H1 (cell line): ENCODE measurements around the gene CEP83. TPM values are rescaled to one million over a fixed set of nuclear protein-coding genes. Genes with fewer than 3 reads are reported as not detected.

Experiments
- CTCF ChIA-PET: fragments of 300-600 bp; sonication (Branson Sonifier 250); formaldehyde crosslinking; loops from one replicate; lab custom pipeline; 2021; ENCODE audit not compliant: partially characterized antibody; lab: Charles Lee
- POLR2A ChIA-PET: fragments of 300-600 bp; sonication (Branson Sonifier 250); formaldehyde crosslinking; loops from one replicate; lab custom pipeline; 2021; ENCODE audit warnings: inconsistent platforms; ENCODE audit not compliant: partially characterized antibody; lab: Charles Lee
- DNase-seq, 2 experiments: peaks; one replicate each; pipeline versions ENCODE4 v3.0.0 to v3.0.0-alpha.2; 2010 to 2022; ENCODE audit warnings: low spot score in 2 of 2, low read depth in 1 of 2, mixed read lengths in 1 of 2
- FAIRE-seq: peaks from 2 replicates; lab custom pipeline; 2011; peaks lifted over from hg19 to GRCh38; lab: Jason Lieb, UNC
- H2AFZ ChIP-seq: 2 replicates; pipeline ENCODE4 v1.8.1; 2012; ENCODE audit warnings: low read length, inconsistent platforms
- H2AK5ac ChIP-seq: 2 replicates; pipeline ENCODE4 v1.6.1; 2013; ENCODE audit warnings: low read depth, low read length
- H2BK120ac ChIP-seq: replicated peaks from 2 replicates; pipeline ENCODE3; 2013; ENCODE audit warnings: low read depth, low read length, inconsistent platforms
- H2BK12ac ChIP-seq: 2 replicates; pipeline ENCODE4 v1.6.1; 2013; ENCODE audit warnings: low read depth, low read length
- H2BK15ac ChIP-seq: 2 replicates; pipeline ENCODE4 v1.6.1; 2013; ENCODE audit warnings: low read length
- H2BK20ac ChIP-seq: 2 replicates; pipeline ENCODE4 v1.6.1; 2013; ENCODE audit warnings: low read length
- H2BK5ac ChIP-seq: 2 replicates; pipeline ENCODE4 v1.6.1; 2013; ENCODE audit warnings: low read depth, low read length
- H3K14ac ChIP-seq: 2 replicates; pipeline ENCODE4 v1.6.1; 2013; ENCODE audit warnings: inconsistent platforms; ENCODE audit not compliant: insufficient read length
- H3K18ac ChIP-seq: 2 replicates; pipeline ENCODE4 v1.6.1; 2013; ENCODE audit warnings: low read length; ENCODE audit errors: extremely low read depth
- H3K23ac ChIP-seq: 2 replicates; pipeline ENCODE4 v1.6.1; 2013; ENCODE audit warnings: inconsistent platforms; ENCODE audit not compliant: insufficient read length
- H3K23me2 ChIP-seq: 2 replicates; pipeline ENCODE4 v1.6.1; 2013; ENCODE audit warnings: low read depth, low read length
- H3K27ac ChIP-seq: 2 replicates; pipeline ENCODE4 v1.6.1; 2011; ENCODE audit warnings: low read depth, low read length, inconsistent platforms
- H3K27me3 ChIP-seq, 4 experiments: replicated peaks in 1 of 4; 1 replicate in 1 of 4; 2 replicates in 3 of 4; pipeline versions ENCODE4 v1.6.1 to v1.8.1; 2011 to 2013; ENCODE audit warnings: low read length in 3 of 4, mild to moderate bottlenecking in 3 of 4, inconsistent platforms in 2 of 4, mixed read lengths in 2 of 4, moderate library complexity in 1 of 4; ENCODE audit not compliant: control insufficient read depth in 3 of 4, insufficient read depth in 3 of 4; ENCODE audit errors: extremely low read depth in 1 of 4
- H3K36me3 ChIP-seq, 4 experiments: 2 replicates each; pipeline versions ENCODE4 v1.6.1 to v1.8.1; 2011 to 2013; ENCODE audit warnings: mild to moderate bottlenecking in 4 of 4, low read length in 3 of 4, moderate library complexity in 2 of 4, control low read depth in 1 of 4, inconsistent platforms in 1 of 4; ENCODE audit not compliant: insufficient read depth in 4 of 4, control insufficient read depth in 2 of 4
- H3K4ac ChIP-seq: replicated peaks from 2 replicates; pipeline ENCODE3; 2013; ENCODE audit warnings: low read length, low read depth, mixed read lengths, inconsistent platforms; ENCODE audit not compliant: insufficient read length
- H3K4me1 ChIP-seq, 4 experiments: replicated peaks in 1 of 4; 1 replicate in 1 of 4; 2 replicates in 3 of 4; pipeline versions ENCODE4 v1.6.1 to v1.8.1; 2011 to 2013; ENCODE audit warnings: low read length in 3 of 4, inconsistent platforms in 2 of 4, mixed read lengths in 1 of 4; ENCODE audit not compliant: insufficient read depth in 4 of 4, control insufficient read depth in 3 of 4
- H3K4me2 ChIP-seq, 2 experiments: 2 replicates each; pipeline versions ENCODE4 v1.6.1 to v1.8.1; 2011 to 2013; ENCODE audit warnings: low read depth in 2 of 2, low read length in 2 of 2, control low read depth in 1 of 2, inconsistent platforms in 1 of 2, mild to moderate bottlenecking in 1 of 2; ENCODE audit not compliant: insufficient read depth in 1 of 2
- H3K4me3 ChIP-seq, 4 experiments: fragments of 200-600, 300-600 bp in 1 of 4; sonication (generic), shearing (Covaris generic), sonication (Bioruptor Twin) in 1 of 4; 2 replicates each; pipeline versions ENCODE4 v1.5.1 to v1.8.1; 2011 to 2016; ENCODE audit warnings: low read length in 4 of 4, low read depth in 3 of 4, control low read depth in 2 of 4, inconsistent platforms in 2 of 4, mild to moderate bottlenecking in 2 of 4, mixed read lengths in 1 of 4, moderate library complexity in 1 of 4; ENCODE audit not compliant: insufficient read depth in 2 of 4; ENCODE audit errors: extremely low read depth in 1 of 4
- H3K56ac ChIP-seq: replicated peaks from 2 replicates; pipeline ENCODE3; 2013; ENCODE audit warnings: low read depth, mild to moderate bottlenecking, mixed read lengths, low read length, inconsistent platforms; ENCODE audit not compliant: insufficient read length
- H3K79me1 ChIP-seq: 2 replicates; pipeline ENCODE4 v1.6.1; 2013; ENCODE audit warnings: low read depth, low read length, control low read depth
- H3K79me2 ChIP-seq, 2 experiments: 2 replicates each; pipeline versions ENCODE4 v1.6.1 to v1.8.1; 2012 to 2013; ENCODE audit warnings: low read length in 2 of 2, mild to moderate bottlenecking in 2 of 2, inconsistent platforms in 1 of 2; ENCODE audit not compliant: insufficient read depth in 2 of 2, control insufficient read depth in 1 of 2
- H3K9ac ChIP-seq, 4 experiments: replicated peaks in 1 of 4; 1 replicate in 1 of 4; 2 replicates in 3 of 4; pipeline versions ENCODE4 v1.6.1 to v1.8.1; 2011 to 2013; ENCODE audit warnings: low read depth in 3 of 4, low read length in 3 of 4, control low read depth in 2 of 4, mild to moderate bottlenecking in 2 of 4, moderate library complexity in 2 of 4, inconsistent platforms in 1 of 4; ENCODE audit errors: extremely low read depth in 1 of 4
- H3K9me3 ChIP-seq, 2 experiments: 2 replicates each; pipeline versions ENCODE4 v1.6.1 to v1.8.1; 2012 to 2013; ENCODE audit warnings: mild to moderate bottlenecking in 2 of 2, moderate library complexity in 2 of 2, control low read depth in 1 of 2, inconsistent platforms in 1 of 2, low read depth in 1 of 2, low read length in 1 of 2, mixed read lengths in 1 of 2; ENCODE audit not compliant: insufficient read depth in 2 of 2
- H4K20me1 ChIP-seq, 2 experiments: replicated peaks in 1 of 2; 2 replicates each; pipeline versions ENCODE3 to v1.8.1; 2011 to 2013; ENCODE audit warnings: inconsistent platforms in 2 of 2, low read length in 2 of 2, mild to moderate bottlenecking in 1 of 2; ENCODE audit not compliant: insufficient read depth in 2 of 2, control insufficient read depth in 1 of 2
- H4K5ac ChIP-seq: 2 replicates; pipeline ENCODE4 v1.6.1; 2013; ENCODE audit warnings: low read length, low read depth, mixed read lengths, inconsistent platforms; ENCODE audit not compliant: insufficient read length
- H4K8ac ChIP-seq: 2 replicates; pipeline ENCODE4 v1.8.0; 2013; ENCODE audit warnings: mild to moderate bottlenecking, moderate library complexity, low read length, inconsistent platforms; ENCODE audit not compliant: insufficient read depth; ENCODE audit errors: extremely low read depth
- H4K91ac ChIP-seq: replicated peaks from 2 replicates; pipeline ENCODE3; 2013; ENCODE audit warnings: low read length, mixed read lengths, inconsistent platforms; ENCODE audit not compliant: insufficient read length
- CEBPB ChIP-seq: IDR thresholded peaks from 2 replicates; pipeline ENCODE4 v1.6.1; 2012; ENCODE audit warnings: low read depth, low read length
- whole genome bisulfite sequencing, 2 experiments: shearing (Covaris generic) in 1 of 2; methylation state at CpG; one replicate each; pipeline versions ENCODE4 v1.1.6 to v1.1.7; 2013 to 2015; ENCODE audit warnings: low lambda C conversion rate in 2 of 2, mixed read lengths in 2 of 2, inconsistent platforms in 1 of 2, low coverage in 1 of 2, missing lambda C conversion rate in 1 of 2; ENCODE audit not compliant: insufficient replicate concordance in 2 of 2, insufficient coverage in 1 of 2, insufficient read length in 1 of 2; ENCODE audit errors: extremely low coverage in 1 of 2, missing lambda C conversion rate in 1 of 2; 5-methylcytosine and 5-hydroxymethylcytosine counted together
- polyA plus RNA-seq, 7 experiments: library from polyadenylated mRNA; depleted of rRNA in 3 of 7; stranded (reverse) in 5 of 7; unstranded in 2 of 7; fragments of >200 nt in 5 of 7; fragments of 200-250 nt in 2 of 7; gene quantifications; 1 replicate in 5 of 7; 2 replicates in 1 of 7; 4 replicates in 1 of 7; pipeline versions ENCODE4 v1.2.1 to v1.2.3, GENCODE V29; 2011 to 2013; ENCODE audit warnings: missing spikeins in 2 of 7, mixed read lengths in 2 of 7
- total RNA-seq: library from RNA; stranded (reverse); fragmentation: NEBNext Ultra II Directional; extraction: Animal tissue kit (Norgen Biotek cat#: 25700); gene quantifications from 2 replicates; pipeline ENCODE4 v1.2.1, GENCODE V29; 2021

Gene CEP83
- total and polyA plus RNA-seq, 2 of the 8 experiments (the other 6 are each of a cell fraction or from before 2014, with no cell fraction given): 6.0 to 25.8 TPM

GRCh38 chr12:94258593-94258992 lies 201.1 kb downstream of the CEP83 start:
- Histone ChIP-seq H3K14ac (no peak overlapping the region), H3K23ac (no peak overlapping the region), H3K9me3 (no peaks in the 10 kb centered on the region), H3K36me3 (no peaks in the 10 kb centered on the region; a peak in 1 of 8 replicates), H3K18ac (no peak overlapping the region), H3K4me3 (no peak overlapping the region), H3K27me3 (peaks cover 0 to 1% (median under 1%) of the 10 kb centered on the region in 4 experiments; a peak in 2 of 7 replicates), H3K9ac (no peak overlapping the region), H2BK5ac (no peak overlapping the region), H4K20me1 (no peaks in the 10 kb centered on the region), H2BK12ac (no peak overlapping the region), H3K27ac (no peak overlapping the region), H3K4ac (no peak overlapping the region), H3K79me2 (no peaks in the 10 kb centered on the region), H4K5ac (no peak overlapping the region), H3K4me2 (no peak overlapping the region), H4K8ac (no peak overlapping the region), H2AFZ (no peak overlapping the region), H3K56ac (no peak overlapping the region), H4K91ac (no peak overlapping the region), H2BK20ac (no peak overlapping the region), H3K79me1 (no peaks in the 10 kb centered on the region), H2BK15ac (no peak overlapping the region), H2AK5ac (no peak overlapping the region), H3K4me1 (peaks cover 11 to 27% (median 20%) of the 10 kb centered on the region in 4 experiments), H3K23me2 (no peaks in the 10 kb centered on the region; the same call in 1 of the 2 replicates), H2BK120ac (no peak overlapping the region)
- ChIA-PET CTCF (no interaction called here), POLR2A (no interaction called here)
- FAIRE-seq (no peak), DNase-seq (no peak)
- no peak for TF ChIP-seq CEBPB
- 93% methylated on average over 2 of the region's 2 CpGs; no CpG with 5 or more reads in 1 of the 2 experiments for WGBS, 2 experiments

Other genes with a start within 250 kb of the CEP83 start
- 3.2 and 4.1 TPM in 2 replicates for gene TMCC3, start 190.7 kb upstream of the CEP83 start, total RNA-seq
- 1.1 and 1.7 TPM in 2 replicates for gene TMCC3, start 190.7 kb upstream of the CEP83 start, polyA plus RNA-seq (2011; rRNA removed)